B cell (primary cell): ENCODE measurements around the gene PAXIP1. TPM values are rescaled to one million over a fixed set of nuclear protein-coding genes. Genes with fewer than 3 reads are reported as not detected.

Source experiments
- ATAC-seq: fragments of 200-7000 bp; cut with Tn5 transposase; one replicate; pipeline ENCODE4 v1.10.0; 2021; ENCODE audit warnings: low read depth, mild to moderate bottlenecking, moderate number of reproducible peaks, moderate library complexity
- CTCF ChIA-PET: fragments of 350-600 bp; sonication (Branson Sonifier 250); formaldehyde crosslinking; loops from one replicate; lab custom pipeline; 2021; ENCODE audit warnings: antibody characterized with exemption, inconsistent platforms; lab: Charles Lee
- POLR2A ChIA-PET: fragments of 350-600 bp; sonication (Branson Sonifier 250); formaldehyde crosslinking; loops from one replicate; lab custom pipeline; 2021; ENCODE audit warnings: antibody characterized with exemption; lab: Charles Lee
- DNase-seq: peaks from one replicate; pipeline ENCODE4 v3.0.0; 2013
- H2AFZ ChIP-seq: 2 replicates; pipeline ENCODE4 v1.6.1; 2012; ENCODE audit warnings: mild to moderate bottlenecking, low read depth, low read length; ENCODE audit not compliant: insufficient read depth, poor library complexity, severe bottlenecking
- H3K27ac ChIP-seq, 2 donors: 1 replicate in 1 of 2; 2 replicates in 1 of 2; pipeline ENCODE4 v1.5.1; 2012 to 2013; ENCODE audit warnings: low read length in 2 of 2, mild to moderate bottlenecking in 2 of 2, moderate library complexity in 1 of 2
- H3K27me3 ChIP-seq, 4 experiments: fragments of 200-600 bp in 1 of 4; sonication (generic) in 1 of 4; replicated peaks in 1 of 4; 1 replicate in 2 of 4; 2 replicates in 2 of 4; pipeline versions ENCODE4 v1.6.1 to v1.7.0; 2013 to 2016; ENCODE audit warnings: low read length in 3 of 4, mild to moderate bottlenecking in 2 of 4, mixed read lengths in 1 of 4, moderate library complexity in 1 of 4; ENCODE audit not compliant: insufficient read depth in 4 of 4, control insufficient read depth in 3 of 4; ENCODE audit errors: control extremely low read depth in 1 of 4
- H3K36me3 ChIP-seq, 2 experiments: replicated peaks in 1 of 2; 1 replicate in 1 of 2; 2 replicates in 1 of 2; pipeline versions ENCODE4 v1.6.1 to v1.7.1; 2013; ENCODE audit warnings: low read length in 1 of 2; ENCODE audit not compliant: insufficient read depth in 2 of 2, control insufficient read depth in 1 of 2; ENCODE audit errors: control extremely low read depth in 1 of 2, extremely low read depth in 1 of 2
- H3K4me1 ChIP-seq, 2 donors: fragments of 200-600 bp in 1 of 2; sonication (generic) in 1 of 2; 1 replicate in 1 of 2; 2 replicates in 1 of 2; pipeline versions ENCODE4 v1.5.1 to v1.6.1; 2013 to 2017; ENCODE audit warnings: low read length in 2 of 2; ENCODE audit not compliant: control insufficient read depth in 2 of 2, insufficient read depth in 2 of 2
- H3K4me2 ChIP-seq: replicated peaks from 2 replicates; pipeline ENCODE3; 2012; ENCODE audit warnings: mild to moderate bottlenecking, low read depth, low read length; ENCODE audit not compliant: poor library complexity, severe bottlenecking
- H3K4me3 ChIP-seq, 5 experiments: fragments of 200-600 bp in 1 of 5; sonication (generic) in 1 of 5; 1 replicate in 3 of 5; 2 replicates in 2 of 5; pipeline versions ENCODE4 v1.5.1 to v1.7.0; 2011 to 2016; ENCODE audit warnings: low read length in 4 of 5, mild to moderate bottlenecking in 4 of 5, low read depth in 2 of 5, control low read depth in 1 of 5, moderate library complexity in 1 of 5; ENCODE audit not compliant: insufficient read depth in 1 of 5; ENCODE audit errors: control extremely low read depth in 1 of 5, extremely low read depth in 1 of 5
- H3K79me2 ChIP-seq: fragments of 200-600 bp; sonication (generic); one replicate; pipeline ENCODE4 v1.6.0; 2016; ENCODE audit warnings: low read length; ENCODE audit not compliant: control insufficient read depth, insufficient read depth
- H3K9ac ChIP-seq: fragments of 200-600 bp; sonication (generic); 2 replicates; pipeline ENCODE4 v1.6.1; 2017; ENCODE audit warnings: mild to moderate bottlenecking, low read length, moderate library complexity
- H3K9me3 ChIP-seq, 3 donors: one replicate each; pipeline versions ENCODE4 v1.6.1 to v1.7.1; 2013; ENCODE audit warnings: low read length in 2 of 3; ENCODE audit not compliant: control insufficient read depth in 2 of 3, insufficient read depth in 1 of 3; ENCODE audit errors: control extremely low read depth in 1 of 3
- H4K20me1 ChIP-seq: 2 replicates; pipeline ENCODE4 v1.6.0; 2012; ENCODE audit warnings: mild to moderate bottlenecking, low read length; ENCODE audit not compliant: insufficient read depth, control insufficient read depth, poor library complexity, severe bottlenecking
- H3K27ac Mint-ChIP-seq: one replicate; pipeline ENCODE4 v1.8.0; 2021; ENCODE audit warnings: mixed read lengths
- H3K27me3 Mint-ChIP-seq: one replicate; pipeline ENCODE4 v1.8.0; 2021; ENCODE audit warnings: mixed read lengths
- H3K4me1 Mint-ChIP-seq: one replicate; pipeline ENCODE4 v1.8.0; 2021; ENCODE audit warnings: mixed read lengths
- H3K4me3 Mint-ChIP-seq: one replicate; pipeline ENCODE4 v1.8.0; 2021; ENCODE audit warnings: mixed read lengths
- H3K9me3 Mint-ChIP-seq: one replicate; pipeline ENCODE4 v1.8.0; 2022; ENCODE audit warnings: mixed read lengths; ENCODE audit not compliant: insufficient read depth
- CTCF ChIP-seq: fragments of 200-600 bp; IDR thresholded peaks from one replicate; pipeline ENCODE4 v1.8.0; 2022; ENCODE audit warnings: antibody characterized with exemption, mild to moderate bottlenecking
- EZH2 ChIP-seq: IDR thresholded peaks from 2 replicates; pipeline ENCODE4 v1.6.1; 2012; ENCODE audit warnings: borderline replicate concordance, low read depth, mild to moderate bottlenecking, moderate library complexity, low read length; ENCODE audit not compliant: insufficient read depth, poor library complexity, severe bottlenecking
- WGBS: methylation state at CpG from one replicate; pipeline ENCODE4 v1.1.5; 2013; ENCODE audit warnings: missing lambda C conversion rate; ENCODE audit not compliant: insufficient coverage; 5-methylcytosine and 5-hydroxymethylcytosine counted together
- intact Hi-C: fragments of 100-400 bp; cut with micrococcal nuclease; formaldehyde crosslinking; loops from one replicate; pipeline ENCODE4 v1.10.0; 2022
- polyA plus RNA-seq: library from polyadenylated mRNA; depleted of rRNA; stranded (reverse); fragments of >200 nt; gene quantifications from 2 replicates; pipeline ENCODE4 v1.2.3, GENCODE V29; 2012
- total RNA-seq, 2 donors: library from RNA; stranded (reverse); fragments of 120-200 nt in 1 of 2; gene quantifications; 1 replicate in 1 of 2; 2 replicates in 1 of 2; pipeline versions ENCODE4 v1.2.3 to v1.2.4, GENCODE V29; 2013 to 2022

Gene PAXIP1
- total and polyA plus RNA-seq, 2 donors (not counting 1 experiment from before 2014, with no cell fraction given), result 9.2 to 18.5 TPM

DNA sequence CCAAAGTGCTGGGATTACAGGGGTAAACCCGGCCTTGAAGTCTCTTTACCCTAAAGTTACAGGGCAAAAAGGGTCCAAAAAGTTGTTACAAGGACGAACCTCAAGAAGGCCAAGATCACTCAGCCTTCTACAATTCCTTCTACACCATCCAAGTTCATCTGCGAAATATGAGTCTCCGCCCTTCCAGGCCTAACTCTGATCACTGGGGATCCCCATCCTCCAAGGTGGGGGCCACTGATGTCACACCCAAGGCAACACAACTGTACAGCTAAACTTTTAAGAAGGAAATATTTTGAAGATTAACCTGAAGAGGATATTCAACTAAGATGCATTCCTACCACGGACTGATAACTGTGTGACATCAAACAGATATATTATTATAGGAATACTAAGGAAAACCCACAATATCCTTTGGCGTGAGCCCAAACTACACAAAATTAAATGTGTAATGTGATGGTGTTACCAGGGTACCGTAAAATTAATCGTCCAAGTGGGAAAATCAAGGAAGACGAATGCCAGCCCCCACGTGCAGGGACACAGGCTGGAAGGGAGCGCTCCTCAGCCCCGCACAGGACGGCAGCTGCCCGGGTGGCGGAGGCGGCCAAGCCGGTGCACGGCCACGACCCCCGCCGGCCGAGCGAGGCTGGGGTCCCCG is 1.0 kb downstream of the PAXIP1 start:
- H3K36me3 ChIP-seq, result peaks cover 2 to 15% of the 10 kb centered on the region in 2 experiments
- peak; percentile 38 for DNase-seq
- peaks cover 33% of the 10 kb centered on the region for H3K79me2 ChIP-seq
- H4K20me1 ChIP-seq, result no peaks in the 10 kb centered on the region
- H3K27me3 ChIP-seq, result no peaks in the 10 kb centered on the region
- H3K4me2 ChIP-seq, result peak overlapping the region; percentile 85
- H2AFZ ChIP-seq, result peak overlapping the region; percentile 80
- intact Hi-C loops, result loop anchor here (10.0 kb wide), 3 partner anchors 47 to 643 kb away; partner anchors contain the start of gene RBM33
- H3K4me1 ChIP-seq, result peaks cover 14 to 18% of the 10 kb centered on the region in 2 donors
- peak overlapping the region; percentile 65 for H3K9ac ChIP-seq
- TF ChIP-seq EZH2 (no peak), CTCF (no peak)
- Mint-ChIP-seq H3K27ac (peak overlapping the region; percentile 85), H3K4me3 (peak overlapping the region; percentile 89), H3K4me1 (peaks cover 15% of the 10 kb centered on the region), H3K27me3 (no peaks in the 10 kb centered on the region), H3K9me3 (no peaks in the 10 kb centered on the region)
- 12% methylated on average over 18 of the region's 24 CpGs for WGBS
- ChIA-PET CTCF (interaction anchor here (0.7 to 1.4 kb wide), 3 partner anchors 74 to 79 kb away, joined by 3 to 7 read pairs (median 4); no protein-coding TSS in a partner anchor), POLR2A (interaction anchor here (0.7 kb wide), 1 partner anchor 74 kb away, joined by 3 read pairs; no protein-coding TSS in a partner anchor)
- H3K4me3 ChIP-seq, result peak overlapping the region; percentile 25 to 96 (median 60)
- ATAC-seq, result no peak
- H3K9me3 ChIP-seq, result no peaks in the 10 kb centered on the region
- no peak overlapping the region for H3K27ac ChIP-seq

DNA sequence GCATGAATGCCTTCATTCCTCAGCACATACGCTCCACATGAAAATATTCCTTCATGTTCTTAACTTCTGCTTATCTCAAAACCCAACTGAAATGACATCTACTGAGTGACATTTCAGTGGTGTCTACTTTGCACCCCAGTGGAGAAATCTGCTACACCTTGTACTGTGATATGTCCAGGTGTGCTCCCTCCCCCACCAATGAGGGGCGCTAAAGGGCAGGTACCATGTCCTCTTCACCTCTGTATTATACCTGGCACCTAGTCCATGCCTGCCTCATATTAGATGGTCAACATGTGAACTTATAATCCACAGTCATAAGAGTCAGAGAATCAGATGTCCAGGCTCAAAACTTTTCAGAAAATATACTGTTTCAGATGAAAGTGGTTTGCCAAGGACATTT is 2.1 kb downstream of the PAXIP1 start:
- H3K27ac ChIP-seq, result no peak overlapping the region
- H3K9ac ChIP-seq, result no peak overlapping the region
- ChIA-PET CTCF (interaction anchor here (1.0 to 4.8 kb wide), 3 partner anchors 8 to 74 kb away, joined by 3 to 25 read pairs (median 4); no protein-coding TSS in a partner anchor), POLR2A (no interaction called here)
- H3K36me3 ChIP-seq, result peaks cover 4 to 22% of the 10 kb centered on the region in 2 experiments
- no peaks in the 10 kb centered on the region for H3K27me3 Mint-ChIP-seq
- peaks cover 14 to 18% of the 10 kb centered on the region in 2 donors for H3K4me1 ChIP-seq
- whole genome bisulfite sequencing, result 92% methylated on average over 2 of the region's 2 CpGs
- no peak overlapping the region for H3K27ac Mint-ChIP-seq
- H3K9me3 Mint-ChIP-seq, result no peaks in the 10 kb centered on the region
- no peaks in the 10 kb centered on the region for H3K9me3 ChIP-seq
- peaks cover 15% of the 10 kb centered on the region for H3K4me1 Mint-ChIP-seq
- no peak overlapping the region for H3K4me3 ChIP-seq
- intact Hi-C loops, result loop anchor here (10.0 kb wide), 3 partner anchors 46 to 644 kb away; partner anchors contain the start of gene RBM33
- peaks cover 36% of the 10 kb centered on the region for H3K79me2 ChIP-seq
- ATAC-seq, result no peak
- no peak overlapping the region for H2AFZ ChIP-seq
- no peak overlapping the region for H3K4me2 ChIP-seq
- TF ChIP-seq CTCF (no peak), EZH2 (no peak)
- peak; percentile 25 for DNase-seq
- no peak overlapping the region for H3K4me3 Mint-ChIP-seq
- no peaks in the 10 kb centered on the region for H4K20me1 ChIP-seq
- no peaks in the 10 kb centered on the region for H3K27me3 ChIP-seq
